NCI-H1930 (cell line): Measurements from ENCODE around the gene FNDC3B.

Experiments used
- DNase-seq, 2 experiments: peaks; one replicate each; lab custom pipeline; 2025; lab: John Stamatoyannopoulos, UW

The FNDC3B gene

DNA sequence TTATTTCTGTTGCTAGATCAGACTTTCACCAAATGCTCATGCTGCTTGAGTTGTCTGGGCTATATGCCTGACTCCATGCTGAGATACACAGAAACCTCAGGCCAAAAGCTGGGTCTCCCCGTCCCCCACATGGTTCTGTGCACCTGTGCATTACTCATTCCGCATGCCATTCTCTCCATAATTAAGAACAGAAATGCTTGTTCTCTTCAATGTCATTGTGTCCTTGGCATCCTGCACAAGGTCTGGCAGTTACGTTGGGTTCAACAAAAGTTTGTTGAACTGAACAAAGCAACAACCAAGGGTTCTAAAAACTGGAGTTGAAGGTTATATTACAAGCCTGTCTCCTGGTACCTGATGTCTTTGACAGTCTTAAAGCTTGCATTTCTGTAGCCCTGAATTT, 177.5 kb downstream of the FNDC3B start:
- DNase-seq, result no peak

DNA sequence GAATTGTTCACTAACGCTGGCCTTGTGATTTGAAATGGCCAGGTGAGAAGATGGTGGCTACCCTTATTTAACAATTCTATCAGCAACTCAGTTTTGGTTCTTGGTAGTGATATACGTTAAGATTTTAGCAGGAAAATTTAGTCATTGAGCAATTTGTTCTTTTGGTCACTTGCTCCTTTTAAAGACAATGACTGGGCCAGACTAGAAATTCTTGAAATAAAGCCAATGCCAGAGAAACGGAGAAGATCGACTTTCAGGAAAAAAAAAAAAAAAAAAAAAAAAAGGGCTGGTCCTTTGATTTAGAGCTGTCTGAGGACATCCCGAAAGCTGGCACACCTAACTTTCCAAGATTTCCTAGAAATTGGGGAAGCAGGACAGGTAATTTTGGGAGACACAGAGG, 178.5 kb downstream of the FNDC3B start:
- no peak for DNase-seq

DNA sequence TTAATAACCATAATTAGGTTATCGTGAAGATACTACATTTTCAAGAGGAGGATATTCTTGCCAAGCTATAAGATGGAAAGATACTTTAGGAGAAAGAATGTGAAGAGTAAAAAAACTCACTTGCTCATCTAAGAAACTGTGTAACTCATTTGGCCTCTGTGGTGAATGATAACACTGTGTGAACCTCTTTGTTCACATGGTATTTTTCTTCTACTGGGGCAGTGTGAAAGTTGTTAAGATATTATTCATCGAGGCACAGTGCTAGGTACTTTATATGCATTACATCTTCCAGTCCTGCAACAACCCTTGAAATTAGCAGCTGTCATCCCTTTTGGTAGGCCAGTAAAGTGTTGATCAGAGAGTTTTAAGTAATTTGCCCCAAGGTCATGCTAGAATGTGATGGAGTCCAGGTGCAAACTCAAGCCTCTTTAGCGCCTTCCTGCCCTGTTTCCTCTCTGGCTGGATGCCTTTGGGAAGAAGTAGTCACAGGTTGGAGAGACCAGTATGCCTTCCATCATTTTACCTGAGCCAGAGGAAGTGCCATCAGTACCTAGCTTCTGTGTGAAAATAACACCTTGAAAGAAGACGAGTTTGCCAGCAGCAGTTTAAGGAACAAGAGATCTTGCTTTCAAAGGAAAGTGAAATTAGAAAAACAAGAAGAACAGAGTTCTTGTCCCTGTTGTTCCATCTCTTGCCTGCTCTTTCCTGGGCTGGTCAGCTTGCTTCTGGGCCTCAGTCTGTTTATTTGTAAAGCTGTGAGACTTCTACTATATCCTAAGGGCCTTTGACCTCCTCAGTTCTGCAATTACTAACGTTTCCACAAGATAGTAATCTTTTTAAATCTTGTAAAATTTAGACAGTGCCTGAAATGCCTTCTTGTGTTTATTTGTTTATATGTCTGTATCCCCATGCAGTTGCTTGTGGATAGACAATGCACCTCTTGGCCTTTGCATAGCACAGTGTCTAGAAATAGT, 179.3 kb downstream of the FNDC3B start:
- DNase-seq, result no peak

DNA sequence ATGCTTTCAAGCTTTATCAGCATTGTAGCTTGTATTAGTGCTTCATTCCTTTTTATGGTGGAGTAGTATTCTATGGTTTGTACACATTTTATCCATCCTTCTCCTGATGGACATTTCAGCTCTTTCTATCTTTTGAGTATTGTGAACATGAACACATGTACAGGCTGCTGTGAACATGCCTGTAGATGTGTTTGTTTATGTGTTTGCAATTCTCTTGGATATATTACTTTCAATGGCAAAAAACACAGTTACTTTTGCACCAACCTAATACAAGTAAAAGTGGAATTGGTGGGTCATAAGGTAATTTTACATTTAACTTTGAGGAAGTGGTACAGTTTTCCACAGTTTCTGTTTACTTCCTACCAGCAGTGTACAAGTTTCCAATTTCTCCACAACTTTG, 180.4 kb downstream of the FNDC3B start:
- DNase-seq, result no peak

DNA sequence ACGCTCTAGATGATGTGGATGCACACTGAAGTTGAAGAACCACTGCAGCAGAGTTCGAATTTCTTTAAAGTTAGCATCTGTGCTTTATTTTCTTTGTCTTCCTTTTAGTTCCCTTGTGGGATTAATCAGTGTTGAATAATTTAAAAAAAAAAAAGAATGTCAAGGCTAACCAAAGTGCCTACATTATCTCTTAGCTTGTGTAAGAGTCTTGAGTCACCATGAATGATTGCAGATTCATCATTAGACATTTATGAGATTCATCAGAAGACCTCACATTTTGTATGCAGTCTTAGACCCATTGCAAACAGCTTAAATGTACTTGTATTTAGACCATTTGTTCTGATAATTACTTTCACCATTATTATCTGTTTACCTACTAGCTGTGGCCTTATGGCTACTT, 182.2 kb downstream of the FNDC3B start:
- no peak for DNase-seq

DNA sequence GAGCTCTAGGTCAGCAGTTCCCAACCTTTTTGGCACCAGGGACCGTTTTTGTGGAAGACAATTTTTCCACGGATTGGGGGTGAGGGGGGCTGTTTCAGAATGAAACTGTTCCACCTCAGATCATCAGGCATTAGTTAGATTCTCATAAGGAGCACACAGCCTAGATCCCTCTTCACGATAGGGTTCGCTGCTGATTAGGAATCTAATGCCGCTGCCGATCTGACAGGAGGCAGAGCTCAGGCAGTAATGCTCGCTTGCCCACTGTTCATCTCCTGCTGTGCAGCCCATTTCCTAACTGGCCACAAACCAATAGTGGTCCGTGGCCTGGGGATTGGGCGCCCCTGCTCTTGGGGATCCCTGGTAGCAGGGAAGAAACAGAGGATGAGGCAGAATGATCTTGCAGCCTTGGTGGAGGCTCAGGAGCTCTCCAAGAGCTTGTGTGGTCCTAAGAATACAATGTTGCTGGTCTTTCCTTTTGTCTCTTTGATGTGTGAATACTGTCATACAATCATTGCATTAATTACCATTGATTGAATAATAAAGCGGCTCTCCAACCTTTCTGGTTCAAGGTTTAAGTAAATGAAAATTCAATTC, 183.2 kb downstream of the FNDC3B start:
- DNase-seq, result no peak

DNA sequence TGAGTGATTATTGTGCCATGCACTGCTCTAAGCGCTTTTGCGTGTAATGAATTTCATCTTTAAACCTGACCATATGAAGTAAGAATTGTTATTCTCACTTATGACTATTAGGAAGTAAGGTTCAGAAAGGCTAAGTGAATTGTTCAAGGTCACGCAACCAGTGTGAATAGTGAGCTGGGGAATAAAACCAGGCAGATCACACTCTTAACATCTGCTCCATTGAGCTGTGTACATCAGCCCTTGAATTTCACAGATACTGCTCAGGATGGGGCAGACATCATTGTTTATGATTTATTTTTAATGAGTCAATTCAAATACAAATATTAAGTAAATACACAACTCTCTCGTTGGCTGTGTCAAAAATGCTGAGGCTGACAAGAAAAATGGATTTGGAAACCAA, 184.5 kb downstream of the FNDC3B start:
- DNase-seq, result no peak

DNA sequence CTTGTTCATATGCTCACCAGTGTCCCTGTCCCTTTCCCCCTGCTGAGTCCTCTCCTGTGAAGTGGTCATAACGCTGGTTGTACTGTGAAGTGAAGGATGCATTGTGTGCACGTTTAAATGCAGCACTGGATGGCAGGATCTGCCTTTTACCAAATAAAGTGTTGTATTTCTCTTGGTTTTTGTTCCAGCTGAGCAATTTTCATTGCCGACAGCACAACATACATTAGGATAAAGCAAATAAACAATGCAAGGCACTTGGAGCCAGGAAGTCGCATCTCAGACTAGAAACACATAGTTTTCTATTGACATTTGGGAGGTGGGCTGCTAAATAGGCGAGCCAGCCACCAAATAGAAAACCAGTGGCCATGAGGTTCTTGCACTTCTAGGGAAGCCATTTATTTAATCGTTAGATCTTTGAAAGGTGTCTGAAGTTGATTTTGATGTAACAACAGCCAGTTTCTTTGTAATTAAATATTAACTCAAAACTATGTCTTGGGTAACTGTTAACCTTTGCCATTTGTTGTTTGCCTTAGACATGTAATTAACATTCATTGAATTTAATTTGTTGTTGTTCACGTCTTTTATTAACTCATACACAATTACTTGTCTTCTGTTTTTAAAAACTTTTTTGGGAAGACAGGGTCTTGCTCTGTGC, 185.3 kb downstream of the FNDC3B start:
- DNase-seq, result peak in 1 of 2 experiments; percentile 22

DNA sequence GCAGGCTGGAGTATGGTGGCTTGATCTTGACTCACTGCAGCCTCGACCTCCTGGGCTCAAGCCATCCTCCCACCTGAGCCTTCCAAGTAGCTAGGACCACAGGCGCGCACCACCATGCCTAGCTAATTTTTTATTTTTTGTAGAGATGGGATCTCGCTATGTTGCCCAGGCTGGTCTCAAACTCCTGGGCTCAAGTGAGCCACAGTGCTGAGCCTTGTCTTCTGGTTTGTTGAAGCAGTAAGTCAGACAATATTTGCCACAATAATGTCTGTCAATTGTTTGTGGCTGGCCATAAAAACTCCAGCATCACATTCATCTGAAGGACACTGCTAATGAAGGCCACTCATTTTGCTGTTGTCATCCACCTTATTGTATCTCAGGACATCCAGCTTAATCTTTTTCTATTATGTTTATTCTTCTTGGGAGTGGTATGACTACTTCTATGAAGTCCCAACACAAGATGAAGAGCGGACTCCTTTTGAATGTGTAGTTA, 185.9 kb downstream of the FNDC3B start:
- no peak for DNase-seq

DNA sequence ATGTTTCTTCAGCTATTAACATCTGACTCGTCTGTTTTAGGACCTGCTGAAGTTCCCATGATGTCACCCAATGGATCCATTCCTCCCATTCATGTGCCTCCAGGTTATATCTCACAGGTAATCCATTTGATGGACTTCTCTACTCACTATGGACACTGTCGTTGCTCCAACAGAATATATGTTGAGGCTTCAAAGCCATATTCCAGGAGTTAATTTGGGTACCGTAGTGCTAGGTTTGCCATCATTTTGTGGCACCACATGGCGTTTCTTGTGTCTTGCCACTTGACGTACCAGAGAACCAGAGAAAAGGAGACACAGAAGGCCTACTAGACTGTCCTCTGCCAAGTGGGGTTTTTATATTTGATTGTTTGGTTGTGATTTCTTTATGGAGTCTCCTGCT, 187.5 kb downstream of the FNDC3B start:
- DNase-seq, result no peak

DNA sequence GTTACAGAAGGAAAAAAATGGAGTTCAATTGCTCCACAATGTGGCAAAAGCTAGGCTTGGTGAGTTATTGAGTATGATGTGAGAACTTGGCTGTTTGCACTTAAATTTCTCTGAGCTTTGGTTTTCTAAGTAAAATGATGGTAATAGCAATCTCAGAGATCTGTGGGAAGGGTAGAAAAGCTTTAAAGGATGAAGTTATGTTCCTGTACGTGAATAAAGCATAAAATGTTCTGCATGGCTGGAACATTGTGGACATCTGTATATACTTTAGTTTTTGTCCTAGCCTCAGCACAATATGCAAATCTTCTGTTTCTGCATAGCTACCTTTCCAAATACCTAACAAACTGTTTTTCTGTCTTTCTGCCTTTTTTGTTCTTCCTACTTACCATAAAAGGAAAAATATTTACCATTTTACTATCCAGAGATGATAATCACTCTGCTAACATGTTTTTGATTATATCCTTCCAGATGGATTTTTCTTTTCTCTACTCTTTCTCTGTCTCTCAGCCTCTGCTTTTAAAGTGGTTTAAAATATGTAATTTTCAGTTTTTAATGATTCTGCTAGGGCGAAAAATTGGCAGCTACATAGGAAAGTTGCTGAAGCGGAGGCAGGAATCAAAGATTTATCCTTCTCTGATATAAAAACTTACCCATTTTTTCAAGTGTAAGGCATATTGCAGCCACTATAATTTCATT, 188.1 kb downstream of the FNDC3B start:
- no peak for DNase-seq

DNA sequence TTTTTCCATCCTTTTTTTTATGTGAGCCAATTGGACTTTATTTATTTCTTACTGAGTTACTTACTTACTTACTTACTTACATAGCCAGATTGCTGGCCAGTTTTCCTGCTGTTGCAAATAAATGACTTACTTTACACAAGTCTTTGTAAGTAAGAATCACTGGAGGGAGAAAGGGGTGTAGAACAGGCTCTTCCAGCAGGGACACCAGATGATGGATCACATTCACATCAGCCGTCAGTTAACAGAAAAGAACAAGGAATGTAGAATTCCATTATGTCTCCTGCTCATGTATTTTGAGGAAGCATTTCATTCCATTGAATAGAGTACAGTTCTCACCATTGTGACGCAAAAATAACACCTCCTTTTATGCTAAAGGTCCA, 188.6 kb downstream of the FNDC3B start:
- DNase-seq, result no peak

DNA sequence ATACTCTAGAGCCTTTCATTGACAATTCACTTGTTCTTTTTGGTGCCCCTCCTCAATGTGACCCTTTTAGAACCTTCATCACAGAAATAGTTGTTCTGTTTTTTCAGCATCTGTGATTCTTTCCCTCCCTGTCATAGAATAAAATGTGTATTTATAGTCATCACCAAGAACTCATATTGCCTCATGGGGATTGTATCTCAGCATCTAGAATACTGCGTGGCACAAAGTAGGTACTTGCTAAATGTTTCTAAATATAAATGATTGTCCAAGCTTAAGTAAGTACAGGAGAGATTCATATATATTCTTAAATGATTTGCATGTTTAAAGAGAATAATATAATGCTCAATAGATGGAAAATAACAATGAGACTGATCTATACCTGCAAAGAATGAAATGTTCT, 190.1 kb downstream of the FNDC3B start:
- DNase-seq, result no peak

DNA sequence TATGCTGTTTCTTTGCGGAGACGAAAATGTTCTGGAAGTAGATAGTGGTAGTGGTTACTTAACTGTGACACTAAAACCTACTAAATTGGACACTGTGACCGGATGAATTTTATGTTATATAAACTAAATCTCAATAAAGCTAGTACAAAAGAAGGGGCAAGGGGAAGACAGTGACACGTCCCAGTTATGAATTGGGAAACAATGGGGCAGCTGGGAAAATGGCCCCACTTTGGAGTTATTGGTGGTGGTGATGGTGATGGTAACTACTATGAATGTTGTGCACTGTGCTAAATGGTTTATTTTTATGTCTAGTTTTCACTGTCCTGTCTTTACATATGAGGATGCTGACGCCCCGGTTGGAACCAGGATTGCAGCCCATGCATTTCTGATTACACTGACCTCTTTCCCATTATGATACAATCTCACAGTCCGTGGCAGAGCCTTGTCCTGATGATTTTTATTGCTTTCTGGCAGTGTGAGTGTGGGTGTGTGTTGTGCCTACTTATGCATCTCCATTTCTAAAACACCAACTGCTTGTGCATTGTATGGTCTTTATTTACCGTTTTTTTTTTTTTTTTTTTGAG, 192.0 kb downstream of the FNDC3B start:
- DNase-seq, result no peak

DNA sequence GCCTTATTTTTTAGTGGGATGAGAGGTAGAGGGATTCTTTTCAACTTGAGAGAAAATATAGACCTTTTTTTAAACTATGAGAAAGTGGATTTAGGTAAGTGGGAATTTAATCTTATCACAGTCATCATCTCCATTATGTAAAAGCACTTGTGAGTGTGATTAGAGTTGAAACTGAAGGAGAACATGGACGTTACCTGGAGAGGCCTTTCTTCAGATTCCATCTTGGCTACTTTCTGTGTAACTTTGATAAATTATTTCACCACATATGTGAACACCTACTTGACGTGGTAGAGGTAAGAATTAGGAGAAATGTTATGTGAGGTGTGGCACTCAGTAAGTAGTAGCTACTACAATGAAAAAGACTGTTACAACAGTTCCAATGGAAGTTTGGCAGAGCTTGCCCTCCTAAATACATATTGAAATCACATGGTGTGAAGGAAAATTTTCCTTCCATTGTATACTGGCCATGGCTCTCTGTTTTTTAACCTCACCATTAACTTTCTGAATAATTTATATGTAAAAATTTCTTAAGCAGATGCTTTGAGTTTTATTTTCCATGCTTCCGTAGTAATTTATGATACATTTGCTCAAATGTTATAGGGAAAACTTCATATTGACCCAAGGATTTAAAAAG, 193.3 kb downstream of the FNDC3B start:
- DNase-seq, result no peak

DNA sequence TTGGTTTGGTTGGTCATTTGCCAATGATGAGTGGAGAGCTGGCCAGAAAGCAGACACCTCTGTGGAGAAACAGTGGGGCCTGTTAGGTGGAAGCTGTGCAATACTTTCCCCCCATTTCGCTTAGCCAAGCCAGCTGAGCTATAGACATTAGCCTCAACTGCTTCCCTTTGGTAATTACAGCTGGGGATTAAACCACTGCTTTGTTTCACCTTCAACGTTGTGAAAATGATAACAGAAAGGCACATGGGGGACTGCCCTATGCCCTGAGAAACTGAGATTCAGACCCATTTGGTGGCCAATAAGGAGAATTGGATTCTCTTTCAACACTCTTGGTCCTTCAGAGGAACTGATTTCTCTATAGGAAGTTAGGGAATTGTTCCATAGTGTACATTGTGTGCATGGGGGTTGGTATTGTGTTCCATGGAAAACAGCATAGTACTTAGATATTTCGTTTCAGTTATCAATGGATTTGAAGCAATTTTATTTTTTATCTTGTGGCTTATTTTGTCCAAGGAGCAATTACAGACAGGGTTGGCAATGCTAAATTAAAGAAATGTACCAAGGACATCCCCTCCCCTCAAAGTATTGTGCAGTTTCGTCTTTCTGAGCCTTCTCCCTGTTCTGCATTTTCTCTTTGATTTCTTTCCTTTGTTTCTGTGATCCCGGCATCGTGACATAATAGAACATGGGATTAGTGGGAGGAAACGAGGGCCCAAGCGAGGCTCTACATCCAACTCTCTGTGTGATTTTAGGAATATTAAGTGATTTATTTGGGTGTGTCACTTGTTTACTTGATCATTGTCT, 194.3 kb downstream of the FNDC3B start:
- DNase-seq, result no peak

DNA sequence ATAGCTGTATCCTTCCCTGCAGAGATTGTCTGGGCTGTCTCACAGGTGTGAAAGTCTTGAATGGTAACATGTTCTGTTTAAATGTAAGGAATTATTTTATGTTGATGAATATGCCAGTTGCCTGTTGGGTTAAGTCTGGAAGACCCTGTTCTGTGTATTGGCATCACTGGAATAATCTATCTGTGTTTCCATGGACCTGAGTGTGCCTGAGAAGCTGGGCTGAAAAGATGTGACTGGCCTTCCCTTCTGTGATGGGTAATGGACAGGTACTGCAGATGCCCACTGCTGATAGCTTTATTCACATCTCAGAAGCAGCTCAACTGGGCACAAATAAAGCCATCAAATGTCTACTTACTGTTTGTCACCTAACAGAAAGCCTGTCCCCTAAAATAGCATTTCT, 196.3 kb downstream of the FNDC3B start:
- DNase-seq, result no peak

DNA sequence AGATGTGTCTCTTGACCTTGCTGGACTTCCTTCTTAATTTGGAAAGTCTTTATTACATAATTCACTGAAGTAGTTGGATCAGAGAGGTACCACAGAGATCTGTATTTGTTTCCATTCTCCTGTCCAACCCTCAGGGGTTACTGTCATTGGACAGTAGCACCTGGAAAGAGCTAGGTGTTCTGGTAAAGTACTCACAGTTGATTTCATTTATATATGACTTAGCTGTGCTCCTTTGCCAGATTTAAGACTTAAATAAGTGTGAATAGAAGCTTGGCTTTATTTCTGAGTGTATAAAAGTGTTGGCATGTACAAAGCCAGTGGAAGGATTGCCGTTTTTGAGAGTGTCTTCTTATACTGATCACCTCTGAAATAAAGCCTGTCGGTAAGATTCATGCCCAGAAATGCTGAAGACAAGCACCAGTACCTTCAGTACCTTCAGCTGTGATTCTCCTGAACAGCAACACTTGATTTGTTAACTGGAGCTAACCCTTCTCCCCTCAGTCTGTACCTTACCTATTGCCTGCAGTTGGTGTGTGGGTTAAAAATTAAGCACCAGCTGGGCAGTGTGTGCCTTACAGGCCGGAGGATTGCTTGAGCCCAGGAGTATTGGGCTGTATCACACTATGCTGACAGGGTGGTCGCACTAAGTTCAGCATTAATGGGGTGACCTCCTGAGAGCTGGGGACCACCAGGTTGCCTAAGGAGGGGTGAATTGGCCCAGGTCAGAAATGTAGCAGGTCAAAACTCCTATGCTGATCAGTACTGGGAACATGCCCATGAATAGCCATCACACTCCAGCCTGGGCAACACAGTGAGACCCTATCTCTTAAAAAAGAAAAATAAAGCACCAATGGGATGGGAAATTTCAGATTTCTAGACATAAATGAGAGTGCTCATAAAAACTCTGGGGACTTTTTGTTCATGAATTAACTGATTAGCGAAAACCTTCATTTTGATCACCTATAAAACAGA, 197.7 kb downstream of the FNDC3B start:
- no peak for DNase-seq

DNA sequence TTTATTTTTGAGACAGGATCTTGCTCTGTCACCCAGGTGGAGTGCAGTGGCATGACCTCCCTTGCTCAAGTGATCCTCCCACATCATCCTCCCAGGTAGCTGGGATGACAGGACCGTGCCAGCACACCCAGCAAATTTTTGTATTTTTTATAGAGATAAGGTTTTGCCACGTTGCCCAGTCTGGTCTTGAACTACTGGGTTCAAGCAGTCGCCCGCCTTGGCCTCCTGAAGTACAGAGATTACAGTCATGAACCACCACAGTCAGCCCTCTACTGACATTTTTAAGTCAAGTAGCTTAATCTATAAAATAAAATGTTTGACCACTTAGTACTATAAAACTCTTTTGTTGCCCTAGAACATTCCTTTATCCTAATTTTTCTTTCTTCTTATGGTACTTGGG, 198.8 kb downstream of the FNDC3B start:
- DNase-seq, result no peak
